ENCODE measurements around the gene WDPCP. TPM values are rescaled to one million over a fixed set of nuclear protein-coding genes. Genes with fewer than 3 reads are reported as not detected.

Gene WDPCP
- total RNA-seq, 1 donor from 2014 or later, result 4.3 TPM

GRCh38 chr2:63463142-63463541, 125.1 kb downstream of the WDPCP start:
- Mint-ChIP-seq H3K27ac (ENCODE audit: unreplicated experiment) (no peak overlapping the region), H3K27me3 (ENCODE audit: unreplicated experiment) (no peaks in the 10 kb centered on the region), H3K4me3 (ENCODE audit: unreplicated experiment) (no peak overlapping the region), H3K36me3 (ENCODE audit: unreplicated experiment) (peaks cover 23% of the 10 kb centered on the region), H3K4me1 (ENCODE audit: low read depth, unreplicated experiment) (no peaks in the 10 kb centered on the region), H3K9me3 (ENCODE audit: unreplicated experiment) (peaks cover 2% of the 10 kb centered on the region)
- no peak for DNase-seq
- TF ChIP-seq CTCF (IDR thresholded peaks at IDR 0.05; ENCODE audit: partially characterized antibody, unreplicated experiment), result no peak

GRCh38 chr2:63446658-63447057, 141.6 kb downstream of the WDPCP start:
- peaks cover 6% of the 10 kb centered on the region for H3K27me3 Mint-ChIP-seq (ENCODE audit: unreplicated experiment)
- H3K9me3 Mint-ChIP-seq (ENCODE audit: unreplicated experiment), result peaks cover 2% of the 10 kb centered on the region
- no peak overlapping the region for H3K4me3 Mint-ChIP-seq (ENCODE audit: unreplicated experiment)
- H3K27ac Mint-ChIP-seq (ENCODE audit: unreplicated experiment), result peak overlapping the region; percentile 48
- TF ChIP-seq CTCF (IDR thresholded peaks at IDR 0.05; ENCODE audit: partially characterized antibody, unreplicated experiment), result no peak
- peaks cover 5% of the 10 kb centered on the region for H3K36me3 Mint-ChIP-seq (ENCODE audit: unreplicated experiment)
- H3K4me1 Mint-ChIP-seq (ENCODE audit: low read depth, unreplicated experiment), result peaks cover 15% of the 10 kb centered on the region
- DNase-seq, result no peak

- H3K36me3 Mint-ChIP-seq (ENCODE audit: unreplicated experiment), result no peaks in the 10 kb centered on the region
- DNase-seq, result no peak
- H3K4me3 Mint-ChIP-seq (ENCODE audit: unreplicated experiment), result no peak overlapping the region
- no peak overlapping the region for H3K27ac Mint-ChIP-seq (ENCODE audit: unreplicated experiment)
- no peak for TF ChIP-seq CTCF (IDR thresholded peaks at IDR 0.05; ENCODE audit: partially characterized antibody, unreplicated experiment)
- H3K4me1 Mint-ChIP-seq (ENCODE audit: low read depth, unreplicated experiment), result peaks cover 15% of the 10 kb centered on the region
- H3K27me3 Mint-ChIP-seq (ENCODE audit: unreplicated experiment), result peaks cover 3% of the 10 kb centered on the region
- H3K9me3 Mint-ChIP-seq (ENCODE audit: unreplicated experiment), result peaks cover 2% of the 10 kb centered on the region
Observed at GRCh38 chr2:63444565-63445288, 143.6 kb downstream of the WDPCP start.

- peaks cover 1% of the 10 kb centered on the region for H3K27me3 Mint-ChIP-seq (ENCODE audit: unreplicated experiment)
- no peaks in the 10 kb centered on the region for H3K36me3 Mint-ChIP-seq (ENCODE audit: unreplicated experiment)
- H3K9me3 Mint-ChIP-seq (ENCODE audit: unreplicated experiment), result peaks cover 2% of the 10 kb centered on the region
- no peak overlapping the region for H3K27ac Mint-ChIP-seq (ENCODE audit: unreplicated experiment)
- peaks cover 7% of the 10 kb centered on the region for H3K4me1 Mint-ChIP-seq (ENCODE audit: low read depth, unreplicated experiment)
- no peak overlapping the region for H3K4me3 Mint-ChIP-seq (ENCODE audit: unreplicated experiment)
- no peak for DNase-seq
- TF ChIP-seq CTCF (IDR thresholded peaks at IDR 0.05; ENCODE audit: partially characterized antibody, unreplicated experiment), result no peak
Observed at GRCh38 chr2:63440612-63441011, 147.7 kb downstream of the WDPCP start.

GRCh38 chr2:63438181-63438580, 150.1 kb downstream of the WDPCP start:
- DNase-seq, result no peak
- Mint-ChIP-seq H3K9me3 (ENCODE audit: unreplicated experiment) (peaks cover 2% of the 10 kb centered on the region), H3K4me1 (ENCODE audit: low read depth, unreplicated experiment) (peaks cover 3% of the 10 kb centered on the region), H3K4me3 (ENCODE audit: unreplicated experiment) (no peak overlapping the region), H3K27me3 (ENCODE audit: unreplicated experiment) (peaks cover 1% of the 10 kb centered on the region), H3K27ac (ENCODE audit: unreplicated experiment) (no peak overlapping the region), H3K36me3 (ENCODE audit: unreplicated experiment) (no peaks in the 10 kb centered on the region)
- TF ChIP-seq CTCF (IDR thresholded peaks at IDR 0.05; ENCODE audit: partially characterized antibody, unreplicated experiment), result no peak
